A673 (cell line): ENCODE measurements around the gene GLOD5. TPM values are rescaled to one million over a fixed set of nuclear protein-coding genes. Genes with fewer than 3 reads are reported as not detected.

Experiments used
- BruUV-seq: library from RNA; stranded (reverse); fragments of 400-500 nt; replicated peaks from 2 replicates; lab custom pipeline; 2021; lab: Mats Ljungman, UMichigan
- CTCF ChIA-PET: fragments of 300-600 bp; sonication (Branson Sonifier 250); formaldehyde crosslinking; loops from one replicate; lab custom pipeline; 2022; ENCODE audit warnings: antibody characterized with exemption; lab: Charles Lee
- POLR2A ChIA-PET: fragments of 300-600 bp; sonication (Branson Sonifier 250); formaldehyde crosslinking; loops from one replicate; lab custom pipeline; 2022; ENCODE audit warnings: antibody characterized with exemption; ENCODE audit not compliant: low non-redundant PET; lab: Charles Lee
- DNase-seq: peaks from one replicate; pipeline ENCODE4 v3.0.0-alpha.2; 2015; ENCODE audit warnings: low spot score
- H3K27ac ChIP-seq: fragments of 200-600 bp; sonication (generic); 2 replicates; pipeline ENCODE4 v1.5.1; 2016; ENCODE audit warnings: mixed run types, low read depth, mild to moderate bottlenecking, mixed read lengths, antibody characterized with exemption, low read length; ENCODE audit not compliant: poor library complexity, severe bottlenecking
- H3K27me3 ChIP-seq: fragments of 200-600 bp; sonication (generic); replicated peaks from 2 replicates; pipeline ENCODE4 v1.6.1; 2017; ENCODE audit warnings: mixed run types, low read depth, mild to moderate bottlenecking, mixed read lengths, antibody characterized with exemption, low read length; ENCODE audit not compliant: insufficient read depth, poor library complexity
- H3K36me3 ChIP-seq: fragments of 200-600 bp; sonication (generic); 2 replicates; pipeline ENCODE4 v1.6.1; 2016; ENCODE audit warnings: mixed run types, mild to moderate bottlenecking, mixed read lengths, antibody characterized with exemption, low read length; ENCODE audit not compliant: insufficient read depth, poor library complexity, severe bottlenecking
- H3K4me1 ChIP-seq: fragments of 200-600 bp; sonication (generic); 2 replicates; pipeline ENCODE4 v1.6.1; 2017; ENCODE audit warnings: mixed run types, mild to moderate bottlenecking, mixed read lengths, antibody characterized with exemption, low read length; ENCODE audit not compliant: insufficient read depth, poor library complexity, severe bottlenecking
- H3K4me3 ChIP-seq: fragments of 200-600 bp; sonication (generic); 2 replicates; pipeline ENCODE4 v1.5.1; 2016; ENCODE audit warnings: low read depth, mixed run types, mild to moderate bottlenecking, mixed read lengths, low read length; ENCODE audit not compliant: poor library complexity, severe bottlenecking
- H3K9me3 ChIP-seq: fragments of 200-600 bp; sonication (generic); 2 replicates; pipeline ENCODE4 v1.6.1; 2016; ENCODE audit warnings: mixed run types, low read depth, mild to moderate bottlenecking, mixed read lengths, antibody characterized with exemption, low read length; ENCODE audit not compliant: poor library complexity, severe bottlenecking
- EZH2 ChIP-seq: fragments of 200-600 bp; sonication (generic); IDR thresholded peaks from 2 replicates; pipeline ENCODE4 v1.6.1; 2017; ENCODE audit warnings: borderline replicate concordance, low read depth, mild to moderate bottlenecking, mixed read lengths, antibody characterized with exemption, low read length; ENCODE audit not compliant: poor library complexity, severe bottlenecking
- intact Hi-C: fragments of 100-400 bp; cut with micrococcal nuclease; formaldehyde crosslinking; loops from one replicate; pipeline ENCODE4 v1.10.0; 2022; ENCODE audit not compliant: unreplicated experiment
- total RNA-seq: library from RNA; stranded (reverse); gene quantifications from 2 replicates; pipeline ENCODE4 v1.2.3, GENCODE V29; 2021
- TF ChIP-seq, protein P1 (sequence below): fragments of 300-800, 200-600 bp; sonication (generic); conservative IDR thresholded peaks from 2 replicates; pipeline ENCODE4 v1.5.1; 2017; ENCODE audit warnings: low read depth, mild to moderate bottlenecking, antibody characterized with exemption, low read length, moderate library complexity, mixed read lengths

GLOD5 gene
- total RNA-seq, 1 experiment from 2014 or later = not detected

DNA sequence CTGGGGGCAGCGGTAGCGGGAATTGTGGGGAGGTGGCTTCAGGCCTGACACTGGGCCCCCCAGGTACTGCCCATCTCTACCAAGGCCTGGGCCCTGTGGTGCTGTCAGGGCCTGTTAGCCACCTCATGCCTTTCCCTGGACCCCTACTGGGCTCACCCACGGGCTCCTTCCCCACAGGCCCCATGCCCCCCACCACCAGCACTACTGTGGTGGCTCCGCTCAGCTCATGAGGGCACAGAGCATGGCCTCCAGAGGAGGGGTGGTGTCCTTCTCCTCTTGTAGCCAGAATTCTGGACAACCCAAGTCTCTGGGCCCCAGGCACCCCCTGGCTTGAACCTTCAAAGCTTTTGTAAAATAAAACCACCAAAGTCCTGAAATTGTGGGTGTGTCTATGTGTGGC lies 32.4 kb downstream of the GLOD5 start:
- intact Hi-C loops = no loop called here
- Histone ChIP-seq H3K27me3 (no peaks in the 10 kb centered on the region), H3K4me3 (no peak overlapping the region), H3K9me3 (no peaks in the 10 kb centered on the region), H3K36me3 (no peaks in the 10 kb centered on the region), H3K27ac (no peak overlapping the region), H3K4me1 (no peaks in the 10 kb centered on the region)
- no peak for DNase-seq
- CTCF ChIA-PET = no interaction called here
- no TSS peak for BruUV-seq
- POLR2A ChIA-PET = no interaction called here
- no peak for TF ChIP-seq EZH2
- TF ChIP-seq, protein P1, sequence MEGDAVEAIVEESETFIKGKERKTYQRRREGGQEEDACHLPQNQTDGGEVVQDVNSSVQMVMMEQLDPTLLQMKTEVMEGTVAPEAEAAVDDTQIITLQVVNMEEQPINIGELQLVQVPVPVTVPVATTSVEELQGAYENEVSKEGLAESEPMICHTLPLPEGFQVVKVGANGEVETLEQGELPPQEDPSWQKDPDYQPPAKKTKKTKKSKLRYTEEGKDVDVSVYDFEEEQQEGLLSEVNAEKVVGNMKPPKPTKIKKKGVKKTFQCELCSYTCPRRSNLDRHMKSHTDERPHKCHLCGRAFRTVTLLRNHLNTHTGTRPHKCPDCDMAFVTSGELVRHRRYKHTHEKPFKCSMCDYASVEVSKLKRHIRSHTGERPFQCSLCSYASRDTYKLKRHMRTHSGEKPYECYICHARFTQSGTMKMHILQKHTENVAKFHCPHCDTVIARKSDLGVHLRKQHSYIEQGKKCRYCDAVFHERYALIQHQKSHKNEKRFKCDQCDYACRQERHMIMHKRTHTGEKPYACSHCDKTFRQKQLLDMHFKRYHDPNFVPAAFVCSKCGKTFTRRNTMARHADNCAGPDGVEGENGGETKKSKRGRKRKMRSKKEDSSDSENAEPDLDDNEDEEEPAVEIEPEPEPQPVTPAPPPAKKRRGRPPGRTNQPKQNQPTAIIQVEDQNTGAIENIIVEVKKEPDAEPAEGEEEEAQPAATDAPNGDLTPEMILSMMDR = no peak

DNA sequence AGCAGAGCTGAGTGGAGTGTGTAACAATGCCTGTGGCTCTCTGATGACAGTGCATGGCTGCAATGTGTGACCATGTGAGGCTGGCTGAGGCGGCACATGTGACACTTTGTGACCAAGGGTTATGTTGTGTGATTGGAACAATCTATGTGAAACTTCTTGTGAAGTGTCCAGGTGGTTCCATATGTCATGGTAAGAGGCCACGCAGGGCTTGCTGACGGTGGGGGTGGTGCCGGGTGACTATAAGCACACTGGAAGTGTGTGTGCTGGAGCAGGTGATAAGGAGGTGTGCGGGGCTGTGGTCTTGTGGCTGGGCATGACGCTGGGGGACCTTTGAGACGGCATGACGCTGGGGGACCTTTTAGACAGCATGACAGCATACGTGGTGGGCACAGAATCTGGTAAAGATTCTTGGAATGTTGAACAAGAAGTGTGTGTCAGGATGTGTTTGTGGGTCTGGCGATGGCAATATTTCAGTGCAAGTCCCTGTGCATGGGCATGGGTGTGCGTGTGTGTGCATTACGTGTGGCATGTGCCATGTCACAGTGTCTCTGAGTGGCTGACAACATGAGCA lies 32.9 kb downstream of the GLOD5 start:
- H3K27me3 ChIP-seq = no peaks in the 10 kb centered on the region
- H3K4me3 ChIP-seq = no peak overlapping the region
- no peaks in the 10 kb centered on the region for H3K4me1 ChIP-seq
- DNase-seq = no peak
- no peak for TF ChIP-seq EZH2
- TF ChIP-seq, protein P1 = no peak
- H3K36me3 ChIP-seq = no peaks in the 10 kb centered on the region
- no TSS peak for BruUV-seq
- POLR2A ChIA-PET = no interaction called here
- intact Hi-C loops = no loop called here
- no peaks in the 10 kb centered on the region for H3K9me3 ChIP-seq
- H3K27ac ChIP-seq = no peak overlapping the region
- CTCF ChIA-PET = no interaction called here

DNA sequence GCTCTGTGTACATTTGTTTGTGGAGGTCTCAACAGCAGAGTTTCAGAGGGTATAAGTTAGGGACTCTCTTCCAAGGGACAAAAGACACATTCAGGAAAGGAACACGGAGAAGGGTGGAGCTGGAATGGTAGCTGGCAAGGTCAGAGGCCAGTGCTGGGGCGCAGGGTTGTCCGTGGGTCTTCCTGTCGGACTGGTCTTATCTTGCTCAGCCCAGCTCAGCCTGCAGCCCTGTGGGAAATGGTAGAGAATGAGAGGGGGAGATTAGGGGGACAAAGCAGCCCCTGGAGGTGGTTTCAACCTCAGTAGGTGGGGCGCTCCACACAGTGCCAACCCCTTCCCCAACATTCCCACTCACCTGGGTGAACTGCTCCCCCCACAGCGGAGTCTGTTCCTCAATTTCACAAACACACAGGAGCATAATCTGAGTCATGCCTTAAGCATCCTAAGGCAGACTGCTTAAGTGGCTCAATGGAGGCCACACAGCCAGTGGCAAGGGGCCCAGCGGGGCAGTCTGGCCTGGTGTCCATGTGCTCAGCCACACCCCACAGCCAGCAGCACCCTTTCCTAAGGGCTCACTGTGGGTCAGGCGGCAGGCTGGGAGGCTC lies 33.5 kb downstream of the GLOD5 start:
- Histone ChIP-seq H3K27ac (no peak overlapping the region), H3K4me3 (no peak overlapping the region), H3K36me3 (no peaks in the 10 kb centered on the region), H3K9me3 (no peaks in the 10 kb centered on the region), H3K4me1 (no peaks in the 10 kb centered on the region), H3K27me3 (no peaks in the 10 kb centered on the region)
- BruUV-seq = no TSS peak
- ChIA-PET POLR2A (no interaction called here), CTCF (no interaction called here)
- no peak for DNase-seq
- intact Hi-C loops = no loop called here
- no peak for TF ChIP-seq EZH2
- TF ChIP-seq, protein P1 = no peak
